Keratinocyte (primary cell): ENCODE results near the gene CREB5. TPM values are rescaled to one million over a fixed set of nuclear protein-coding genes. Genes with fewer than 3 reads are reported as not detected.

ENCODE experiments used
- DNase-seq: peaks from one replicate; pipeline ENCODE4 v3.0.0-alpha.2; 2011; ENCODE audit warnings: low read depth, missing footprints, low spot score
- FAIRE-seq: peaks from 2 replicates; lab custom pipeline; 2011; peaks lifted over from hg19 to GRCh38; lab: Jason Lieb, UNC
- H2AFZ ChIP-seq: 2 replicates; pipeline ENCODE4 v1.6.0; 2012; ENCODE audit warnings: low read length, control low read depth, inconsistent platforms; ENCODE audit not compliant: control insufficient read depth
- H3K27ac ChIP-seq: 2 replicates; pipeline ENCODE4 v1.5.1; 2011; ENCODE audit warnings: low read length; ENCODE audit not compliant: control insufficient read depth, insufficient read depth
- H3K27me3 ChIP-seq: 3 replicates; pipeline ENCODE4 v1.6.0; 2011; ENCODE audit warnings: low read length; ENCODE audit not compliant: control insufficient read depth, insufficient read depth; ENCODE audit errors: extremely low read depth
- H3K36me3 ChIP-seq, 2 experiments: 2 replicates in 1 of 2; 3 replicates in 1 of 2; pipeline ENCODE4 v1.5.1; 2011; ENCODE audit warnings: low read length in 2 of 2, mild to moderate bottlenecking in 1 of 2; ENCODE audit not compliant: control insufficient read depth in 2 of 2, insufficient read depth in 2 of 2; ENCODE audit errors: extremely low read depth in 1 of 2
- H3K4me1 ChIP-seq: 3 replicates; pipeline ENCODE4 v1.5.1; 2011; ENCODE audit warnings: low read length; ENCODE audit not compliant: control insufficient read depth, insufficient read depth; ENCODE audit errors: extremely low read depth
- H3K4me2 ChIP-seq: 3 replicates; pipeline ENCODE4 v1.6.0; 2011; ENCODE audit warnings: low read depth, low read length; ENCODE audit not compliant: control insufficient read depth, insufficient read depth; ENCODE audit errors: extremely low read depth
- H3K4me3 ChIP-seq, 3 experiments: fragments of 200-600 bp in 1 of 3; sonication (generic) in 1 of 3; 2 replicates in 2 of 3; 3 replicates in 1 of 3; pipeline ENCODE4 v1.5.1; 2011 to 2016; ENCODE audit warnings: low read length in 3 of 3, mild to moderate bottlenecking in 3 of 3, control low read depth in 2 of 3, inconsistent platforms in 1 of 3, low read depth in 1 of 3, mixed read lengths in 1 of 3, mixed run types in 1 of 3, moderate library complexity in 1 of 3; ENCODE audit not compliant: control insufficient read depth in 2 of 3, insufficient read depth in 2 of 3; ENCODE audit errors: extremely low read depth in 1 of 3
- H3K79me2 ChIP-seq: 2 replicates; pipeline ENCODE4 v1.6.0; 2012; ENCODE audit warnings: low read length; ENCODE audit not compliant: control insufficient read depth, insufficient read depth
- H3K9ac ChIP-seq: 3 replicates; pipeline ENCODE4 v1.6.0; 2011; ENCODE audit warnings: low read length; ENCODE audit not compliant: control insufficient read depth, insufficient read depth; ENCODE audit errors: extremely low read depth
- H3K9me1 ChIP-seq: 3 replicates; pipeline ENCODE4 v1.6.0; 2011; ENCODE audit warnings: low read length; ENCODE audit not compliant: control insufficient read depth, insufficient read depth; ENCODE audit errors: extremely low read depth
- H3K9me3 ChIP-seq: 2 replicates; pipeline ENCODE4 v1.5.1; 2012; ENCODE audit warnings: low read depth, low read length; ENCODE audit not compliant: control insufficient read depth
- H4K20me1 ChIP-seq: 3 replicates; pipeline ENCODE4 v1.6.0; 2011; ENCODE audit warnings: low read length; ENCODE audit not compliant: control insufficient read depth, insufficient read depth; ENCODE audit errors: extremely low read depth
- EZH2 ChIP-seq: IDR thresholded peaks from one replicate; pipeline ENCODE4 v1.6.1; 2012; ENCODE audit warnings: inconsistent platforms, mild to moderate bottlenecking, low read length, moderate library complexity
- dilution Hi-C: fragments of 300-500 bp; cut with MboI; formaldehyde crosslinking; loops from one replicate; pipeline ENCODE4 v1.7.0; 2020; ENCODE audit warnings: low sequenced_read_pairs; ENCODE audit not compliant: extremely low pct_ligation_motif_present
- polyA plus RNA-seq, 5 experiments: library from polyadenylated mRNA; depleted of rRNA in 3 of 5; stranded (reverse) in 3 of 5; stranded (forward) in 1 of 5; unstranded in 1 of 5; fragments of >200 nt; gene quantifications; 1 replicate in 1 of 5; 2 replicates in 3 of 5; 3 replicates in 1 of 5; pipeline versions ENCODE4 v1.2.1 to v1.2.3, GENCODE V29; 2011 to 2012; ENCODE audit warnings: missing spikeins in 2 of 5, low read depth in 1 of 5, low replicate concordance in 1 of 5
- TF ChIP-seq, protein P1 (sequence below), 3 experiments: IDR thresholded peaks in 1 of 3; conservative IDR thresholded peaks in 1 of 3; optimal IDR thresholded peaks in 1 of 3; 2 replicates in 2 of 3; 3 replicates in 1 of 3; pipeline versions ENCODE3 to v1.5.1; 2011; ENCODE audit warnings: low read length in 3 of 3, mild to moderate bottlenecking in 3 of 3, moderate library complexity in 2 of 3, control low read depth in 1 of 3, inconsistent platforms in 1 of 3; ENCODE audit not compliant: insufficient read depth in 2 of 3; ENCODE audit errors: extremely low read depth in 1 of 3

CREB5 gene
- polyA plus RNA-seq, 1 donor (not counting 4 experiments of a cell fraction or from before 2014, with no cell fraction given), result 7.9 TPM

DNA sequence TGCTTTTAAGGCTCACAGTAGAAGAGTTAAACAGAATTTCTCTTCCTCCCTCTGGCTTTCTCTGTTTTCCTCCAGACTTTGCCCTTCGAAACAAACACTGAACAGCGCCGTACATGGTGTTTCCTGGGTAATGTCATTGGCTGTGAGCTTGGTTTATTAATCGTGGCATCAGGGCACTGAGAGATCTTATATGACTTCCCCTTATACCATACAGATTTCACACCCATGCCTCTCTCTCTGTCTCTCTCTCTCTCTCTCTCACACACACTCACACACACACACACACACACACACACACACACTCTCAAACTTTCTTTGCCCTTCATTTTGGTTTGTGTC lies 195.5 kb downstream of the CREB5 start:
- Histone ChIP-seq H3K4me1 (peaks cover 16% of the 10 kb centered on the region), H4K20me1 (no peaks in the 10 kb centered on the region), H3K9ac (no peak overlapping the region), H3K9me3 (no peaks in the 10 kb centered on the region), H3K4me2 (no peak overlapping the region), H3K36me3 (no peaks in the 10 kb centered on the region), H2AFZ (no peak overlapping the region), H3K4me3 (no peak overlapping the region), H3K9me1 (no peaks in the 10 kb centered on the region), H3K27me3 (no peaks in the 10 kb centered on the region), H3K79me2 (no peaks in the 10 kb centered on the region), H3K27ac (no peak overlapping the region)
- TF ChIP-seq, protein P1, sequence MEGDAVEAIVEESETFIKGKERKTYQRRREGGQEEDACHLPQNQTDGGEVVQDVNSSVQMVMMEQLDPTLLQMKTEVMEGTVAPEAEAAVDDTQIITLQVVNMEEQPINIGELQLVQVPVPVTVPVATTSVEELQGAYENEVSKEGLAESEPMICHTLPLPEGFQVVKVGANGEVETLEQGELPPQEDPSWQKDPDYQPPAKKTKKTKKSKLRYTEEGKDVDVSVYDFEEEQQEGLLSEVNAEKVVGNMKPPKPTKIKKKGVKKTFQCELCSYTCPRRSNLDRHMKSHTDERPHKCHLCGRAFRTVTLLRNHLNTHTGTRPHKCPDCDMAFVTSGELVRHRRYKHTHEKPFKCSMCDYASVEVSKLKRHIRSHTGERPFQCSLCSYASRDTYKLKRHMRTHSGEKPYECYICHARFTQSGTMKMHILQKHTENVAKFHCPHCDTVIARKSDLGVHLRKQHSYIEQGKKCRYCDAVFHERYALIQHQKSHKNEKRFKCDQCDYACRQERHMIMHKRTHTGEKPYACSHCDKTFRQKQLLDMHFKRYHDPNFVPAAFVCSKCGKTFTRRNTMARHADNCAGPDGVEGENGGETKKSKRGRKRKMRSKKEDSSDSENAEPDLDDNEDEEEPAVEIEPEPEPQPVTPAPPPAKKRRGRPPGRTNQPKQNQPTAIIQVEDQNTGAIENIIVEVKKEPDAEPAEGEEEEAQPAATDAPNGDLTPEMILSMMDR (optimal IDR thresholded peaks at IDR 0.05 in 1 of 3, IDR thresholded peaks at IDR 0.05 in 1 of 3, conservative IDR thresholded peaks at IDR 0.05 in 1 of 3; ENCODE audit: extremely low read depth in 1 of 3, insufficient read depth in 2 of 3, low read length in 3 of 3), result no peak
- TF ChIP-seq EZH2, result no peak
- DNase-seq (no peak), FAIRE-seq (no peak)
- dilution Hi-C loops, result no loop called here

DNA sequence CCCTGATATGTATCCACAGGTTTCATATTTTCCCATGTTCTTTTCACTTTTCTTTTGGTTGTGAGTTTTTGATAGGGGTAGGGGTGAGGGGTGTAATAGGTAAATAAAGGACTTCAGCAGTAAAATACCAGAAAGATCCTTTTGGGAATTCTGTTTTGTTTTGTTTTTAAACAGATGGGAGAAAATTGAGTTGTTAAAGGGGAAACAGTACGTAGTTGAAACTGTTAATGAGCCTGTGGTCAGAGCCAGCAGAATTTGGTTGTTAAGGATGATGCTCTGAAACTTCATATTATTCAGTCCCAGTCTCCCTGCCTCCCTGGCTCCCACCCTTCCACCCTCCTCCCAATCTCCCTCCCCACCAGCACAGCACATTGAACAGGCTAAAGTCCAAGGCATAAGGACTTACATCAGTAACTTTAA lies 195.9 kb downstream of the CREB5 start:
- Histone ChIP-seq H4K20me1 (no peaks in the 10 kb centered on the region), H3K79me2 (no peaks in the 10 kb centered on the region), H2AFZ (no peak overlapping the region), H3K27ac (no peak overlapping the region), H3K9ac (no peak overlapping the region), H3K9me1 (no peaks in the 10 kb centered on the region), H3K4me3 (no peak overlapping the region), H3K4me1 (peaks cover 16% of the 10 kb centered on the region), H3K4me2 (no peak overlapping the region), H3K36me3 (no peaks in the 10 kb centered on the region), H3K9me3 (no peaks in the 10 kb centered on the region), H3K27me3 (no peaks in the 10 kb centered on the region)
- DNase-seq (no peak), FAIRE-seq (no peak)
- TF ChIP-seq, protein P1 (optimal IDR thresholded peaks at IDR 0.05 in 1 of 3, IDR thresholded peaks at IDR 0.05 in 1 of 3, conservative IDR thresholded peaks at IDR 0.05 in 1 of 3; ENCODE audit: extremely low read depth in 1 of 3, insufficient read depth in 2 of 3, low read length in 3 of 3), result no peak
- TF ChIP-seq EZH2, result no peak
- dilution Hi-C loops, result no loop called here
